Measurements from ENCODE around the gene ANGPTL8. TPM values are rescaled to one million over a fixed set of nuclear protein-coding genes. Genes with fewer than 3 reads are reported as not detected.

Gene ANGPTL8
- total RNA-seq, 1 experiment from 2014 or later: not detected

DNA sequence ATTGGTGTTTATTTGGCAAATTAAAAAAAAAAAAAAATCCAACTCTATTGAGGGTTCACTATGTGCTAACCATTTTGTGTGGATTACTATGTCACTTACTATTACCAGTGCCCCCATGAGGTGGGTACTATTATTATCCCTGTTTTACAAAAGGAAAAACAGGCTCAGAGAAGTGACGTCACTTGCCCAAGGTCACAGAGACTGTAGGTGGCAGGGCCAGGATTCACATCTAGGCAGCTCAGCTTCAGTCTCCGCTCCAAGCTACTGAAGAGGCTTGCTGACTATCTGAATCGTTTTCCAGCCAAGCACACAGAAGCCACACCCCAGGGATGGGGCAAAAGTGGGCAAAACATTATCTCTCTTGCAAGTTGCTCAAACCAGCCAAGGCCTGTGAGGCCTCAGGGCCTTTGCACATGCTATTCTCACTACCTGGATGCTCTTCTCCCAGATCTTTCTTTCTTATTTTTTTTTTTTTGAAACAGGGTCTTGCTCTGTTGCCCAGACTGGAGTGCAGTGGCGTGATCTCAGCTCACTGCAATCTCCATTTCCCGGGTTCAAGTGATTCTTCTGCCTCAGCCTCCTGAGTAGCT, 4.8 kb upstream of the ANGPTL8 start:
- TF ChIP-seq, protein P1, sequence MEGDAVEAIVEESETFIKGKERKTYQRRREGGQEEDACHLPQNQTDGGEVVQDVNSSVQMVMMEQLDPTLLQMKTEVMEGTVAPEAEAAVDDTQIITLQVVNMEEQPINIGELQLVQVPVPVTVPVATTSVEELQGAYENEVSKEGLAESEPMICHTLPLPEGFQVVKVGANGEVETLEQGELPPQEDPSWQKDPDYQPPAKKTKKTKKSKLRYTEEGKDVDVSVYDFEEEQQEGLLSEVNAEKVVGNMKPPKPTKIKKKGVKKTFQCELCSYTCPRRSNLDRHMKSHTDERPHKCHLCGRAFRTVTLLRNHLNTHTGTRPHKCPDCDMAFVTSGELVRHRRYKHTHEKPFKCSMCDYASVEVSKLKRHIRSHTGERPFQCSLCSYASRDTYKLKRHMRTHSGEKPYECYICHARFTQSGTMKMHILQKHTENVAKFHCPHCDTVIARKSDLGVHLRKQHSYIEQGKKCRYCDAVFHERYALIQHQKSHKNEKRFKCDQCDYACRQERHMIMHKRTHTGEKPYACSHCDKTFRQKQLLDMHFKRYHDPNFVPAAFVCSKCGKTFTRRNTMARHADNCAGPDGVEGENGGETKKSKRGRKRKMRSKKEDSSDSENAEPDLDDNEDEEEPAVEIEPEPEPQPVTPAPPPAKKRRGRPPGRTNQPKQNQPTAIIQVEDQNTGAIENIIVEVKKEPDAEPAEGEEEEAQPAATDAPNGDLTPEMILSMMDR (conservative IDR thresholded peaks at IDR 0.05): no peak
- TF ChIP-seq EZH2 (IDR thresholded peaks at IDR 0.05; ENCODE audit: low read depth): no peak
- no peak overlapping the region for H2AFZ ChIP-seq
- BruUV-seq (replicated peaks): no TSS peak
- no peaks in the 10 kb centered on the region for H3K9me2 ChIP-seq (ENCODE audit: insufficient read depth)
- DNase-seq: no peak
- no peak overlapping the region for H3K4me2 ChIP-seq
- intact Hi-C loops (cut with micrococcal nuclease; ENCODE audit: unreplicated experiment): no loop called here
- H4K20me1 ChIP-seq (ENCODE audit: insufficient read depth): no peaks in the 10 kb centered on the region
- H3K79me2 ChIP-seq (ENCODE audit: low read depth): no peaks in the 10 kb centered on the region
- no peaks in the 10 kb centered on the region for H3K27me3 ChIP-seq (ENCODE audit: insufficient read depth, low read depth)
- no peaks in the 10 kb centered on the region for H3K36me3 ChIP-seq (ENCODE audit: low read depth)
- ChIA-PET CTCF (no interaction called here), POLR2A (ENCODE audit: unreplicated experiment) (interaction anchor here (0.7 kb wide), 1 partner anchor 156 kb away, joined by 4 read pairs; no protein-coding TSS in a partner anchor)
- no peak overlapping the region for H3K27ac ChIP-seq
- H3F3A ChIP-seq (ENCODE audit: insufficient read depth, low read depth): no peaks in the 10 kb centered on the region
- H3K4me1 ChIP-seq (replicated peaks; ENCODE audit: insufficient read depth): no peaks in the 10 kb centered on the region
- H3K4me3 ChIP-seq: no peak overlapping the region
- H3K9me3 ChIP-seq (ENCODE audit: insufficient read depth, low read depth): no peaks in the 10 kb centered on the region

DNA sequence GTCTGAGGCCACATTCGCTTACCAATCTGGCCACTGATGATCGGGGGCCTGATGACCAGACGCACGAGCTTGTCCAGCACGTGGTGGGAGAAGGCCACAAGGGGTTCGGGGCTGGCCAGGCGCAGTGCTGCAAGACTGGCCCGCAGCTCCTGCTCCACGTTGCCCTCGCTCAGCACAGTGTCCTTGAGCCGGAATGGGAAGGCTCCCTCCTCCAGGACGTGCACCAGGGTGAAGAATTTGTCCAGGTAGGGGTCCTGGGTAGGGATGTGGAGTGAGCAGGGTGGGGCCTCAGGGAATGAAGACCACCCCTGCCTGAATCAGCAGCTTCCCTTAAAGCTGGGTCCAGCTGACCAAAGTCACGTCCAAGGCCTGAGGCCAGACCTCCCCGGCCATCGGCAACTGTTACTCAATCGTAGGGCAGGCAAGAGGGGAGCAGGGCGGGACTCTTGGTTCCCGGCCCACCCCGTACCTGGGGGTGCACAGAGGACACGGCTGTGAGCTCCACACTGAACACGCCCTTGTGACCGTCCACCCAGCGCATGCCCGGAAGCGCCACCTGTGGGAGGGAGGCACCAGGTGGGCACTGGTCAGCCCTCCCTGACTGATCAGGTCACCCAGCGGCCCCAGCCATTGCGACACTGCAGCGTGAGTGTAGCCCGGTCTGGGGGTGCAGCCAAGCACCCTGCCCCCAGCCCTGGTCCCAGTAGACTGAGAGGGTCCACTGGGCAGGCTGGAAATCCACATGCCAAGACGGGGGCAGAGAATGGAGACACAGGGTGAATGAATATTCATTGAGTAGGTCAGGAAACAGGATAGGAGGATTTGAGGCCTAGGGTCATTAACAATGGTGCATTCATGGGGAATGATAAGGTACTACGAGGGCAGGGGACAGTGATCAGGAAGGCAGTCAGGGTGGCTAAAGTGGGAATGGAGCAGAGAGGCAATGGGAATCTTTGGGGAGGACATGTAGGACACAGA, 2.8 kb upstream of the ANGPTL8 start:
- Histone ChIP-seq H2AFZ (no peak overlapping the region), H3K79me2 (ENCODE audit: low read depth) (no peaks in the 10 kb centered on the region), H3K36me3 (ENCODE audit: low read depth) (no peaks in the 10 kb centered on the region), H3K27ac (no peak overlapping the region), H3K9me2 (ENCODE audit: insufficient read depth) (no peaks in the 10 kb centered on the region), H3K4me2 (no peak overlapping the region), H3K4me3 (no peak overlapping the region), H3F3A (ENCODE audit: insufficient read depth, low read depth) (no peaks in the 10 kb centered on the region), H3K9me3 (ENCODE audit: insufficient read depth, low read depth) (no peaks in the 10 kb centered on the region), H3K27me3 (ENCODE audit: insufficient read depth, low read depth) (no peaks in the 10 kb centered on the region), H4K20me1 (ENCODE audit: insufficient read depth) (no peaks in the 10 kb centered on the region), H3K4me1 (replicated peaks; ENCODE audit: insufficient read depth) (no peaks in the 10 kb centered on the region)
- ChIA-PET CTCF (no interaction called here), POLR2A (ENCODE audit: unreplicated experiment) (no interaction called here)
- intact Hi-C loops (cut with micrococcal nuclease; ENCODE audit: unreplicated experiment): no loop called here
- TF ChIP-seq EZH2 (IDR thresholded peaks at IDR 0.05; ENCODE audit: low read depth): no peak
- TF ChIP-seq, protein P1 (conservative IDR thresholded peaks at IDR 0.05): no peak
- no TSS peak for BruUV-seq (replicated peaks)
- no peak for DNase-seq

GRCh38 chr19:11237321-11237720, 2.1 kb upstream of the ANGPTL8 start:
- Histone ChIP-seq H3K27ac (no peak overlapping the region), H3K4me2 (no peak overlapping the region), H3K9me2 (ENCODE audit: insufficient read depth) (no peaks in the 10 kb centered on the region), H3K4me1 (replicated peaks; ENCODE audit: insufficient read depth) (no peaks in the 10 kb centered on the region), H2AFZ (no peak overlapping the region), H3K9me3 (ENCODE audit: insufficient read depth, low read depth) (no peaks in the 10 kb centered on the region), H3K4me3 (no peak overlapping the region), H3K79me2 (ENCODE audit: low read depth) (no peaks in the 10 kb centered on the region), H3K36me3 (ENCODE audit: low read depth) (no peaks in the 10 kb centered on the region), H3F3A (ENCODE audit: insufficient read depth, low read depth) (no peaks in the 10 kb centered on the region), H3K27me3 (ENCODE audit: insufficient read depth, low read depth) (no peaks in the 10 kb centered on the region), H4K20me1 (ENCODE audit: insufficient read depth) (no peaks in the 10 kb centered on the region)
- ChIA-PET CTCF (no interaction called here), POLR2A (ENCODE audit: unreplicated experiment) (no interaction called here)
- BruUV-seq (replicated peaks): no TSS peak
- no peak for DNase-seq
- intact Hi-C loops (cut with micrococcal nuclease; ENCODE audit: unreplicated experiment): no loop called here
- TF ChIP-seq, protein P1 (conservative IDR thresholded peaks at IDR 0.05): no peak
- TF ChIP-seq EZH2 (IDR thresholded peaks at IDR 0.05; ENCODE audit: low read depth): no peak

Data from PC-9 (cell line).